22Rv1 (cell line): ENCODE data around the gene ERCC1.

ENCODE experiments used
- CTCF ChIP-seq: fragments of 450-650 bp; IDR thresholded peaks from 2 replicates; pipeline ENCODE4 v1.5.1; 2017; ENCODE audit warnings: mild to moderate bottlenecking
- ZFX ChIP-seq: fragments of 450-650 bp; IDR thresholded peaks from 2 replicates; pipeline ENCODE4 v1.6.1; 2017; ENCODE audit warnings: antibody characterized with exemption, borderline replicate concordance

- TF ChIP-seq CTCF (no peak), ZFX (no peak)
Observed at GRCh38 chr19:45437328-45437727, 13.6 kb upstream of the ERCC1 start.
